ENCODE data around the gene COL6A2. TPM values are rescaled to one million over a fixed set of nuclear protein-coding genes. Genes with fewer than 3 reads are reported as not detected.

The COL6A2 gene
- total and polyA plus RNA-seq, 4 experiments from 2014 or later = 0.77 to 25.7 (median 11.6) TPM

Other genes starting within 250 kb of the COL6A2 start
- 1 to 10 TPM; 5.2 to 6.0 TPM for gene COL6A1, start 116.3 kb upstream of the COL6A2 start, total RNA-seq
- under 1 TPM in 1 of 2 donors, not detected in 1; 0.87 TPM for gene COL6A1, start 116.3 kb upstream of the COL6A2 start, polyA plus RNA-seq
- 1 to 10 TPM; 1.3 to 1.7 TPM for gene FTCD, start 57.5 kb downstream of the COL6A2 start, total RNA-seq
- gene FTCD, start 57.5 kb downstream of the COL6A2 start, polyA plus RNA-seq = not detected
- gene SPATC1L, start 86.3 kb downstream of the COL6A2 start, total RNA-seq = 1 to 10 TPM; 6.9 TPM
- 1 to 10 TPM; 6.0 to 6.4 TPM for gene SPATC1L, start 86.3 kb downstream of the COL6A2 start, polyA plus RNA-seq
- gene LSS, start 130.7 kb downstream of the COL6A2 start, total RNA-seq = 10 to 100 TPM; 53.2 to 54.5 TPM
- gene LSS, start 130.7 kb downstream of the COL6A2 start, polyA plus RNA-seq = 10 to 100 TPM; 15.3 to 16.9 TPM
- gene MCM3AP, start 187.5 kb downstream of the COL6A2 start, total RNA-seq = 100 to 1,000 TPM; 155 to 168 TPM
- 10 to 100 TPM; 14.9 to 45.6 TPM for gene MCM3AP, start 187.5 kb downstream of the COL6A2 start, polyA plus RNA-seq
- gene YBEY, start 188.2 kb downstream of the COL6A2 start, total RNA-seq = 10 to 100 TPM; 11.5 to 14.7 TPM
- gene YBEY, start 188.2 kb downstream of the COL6A2 start, polyA plus RNA-seq = 10 to 100 TPM; 15.5 to 18.9 TPM
- 1 to 10 TPM; 8.2 to 9.4 TPM for gene C21orf58, start 225.8 kb downstream of the COL6A2 start, total RNA-seq
- 1 to 10 TPM in 1 of 2 donors, under 1 TPM in 1; 0.35 to 1.1 TPM for gene C21orf58, start 225.8 kb downstream of the COL6A2 start, polyA plus RNA-seq
- gene PCNT, start 226.0 kb downstream of the COL6A2 start, total RNA-seq = 10 to 100 TPM; 46.9 to 52.1 TPM
- 10 to 100 TPM in 1 of 2 donors, 1 to 10 TPM in 1; 2.0 to 25.2 TPM for gene PCNT, start 226.0 kb downstream of the COL6A2 start, polyA plus RNA-seq